Activated T-cell treated with anti-CD3 and anti-CD28 coated beads, Interleukin-2, amount 50 U/mL, for 1 hour (primary cell): ENCODE measurements around the gene ALS2.
A peak's percentile ranks its signal among the peaks of the same experiment; 100 is the strongest.
"Not testable (repeated sequence)": the region's sequence is repeated elsewhere in the genome, so short reads cannot be mapped to it uniquely, and the experiment has no call there.

Experiments
- DNase-seq: peaks from one replicate; pipeline ENCODE4 v3.0.0-alpha.2; 2020

ALS2 gene

DNA sequence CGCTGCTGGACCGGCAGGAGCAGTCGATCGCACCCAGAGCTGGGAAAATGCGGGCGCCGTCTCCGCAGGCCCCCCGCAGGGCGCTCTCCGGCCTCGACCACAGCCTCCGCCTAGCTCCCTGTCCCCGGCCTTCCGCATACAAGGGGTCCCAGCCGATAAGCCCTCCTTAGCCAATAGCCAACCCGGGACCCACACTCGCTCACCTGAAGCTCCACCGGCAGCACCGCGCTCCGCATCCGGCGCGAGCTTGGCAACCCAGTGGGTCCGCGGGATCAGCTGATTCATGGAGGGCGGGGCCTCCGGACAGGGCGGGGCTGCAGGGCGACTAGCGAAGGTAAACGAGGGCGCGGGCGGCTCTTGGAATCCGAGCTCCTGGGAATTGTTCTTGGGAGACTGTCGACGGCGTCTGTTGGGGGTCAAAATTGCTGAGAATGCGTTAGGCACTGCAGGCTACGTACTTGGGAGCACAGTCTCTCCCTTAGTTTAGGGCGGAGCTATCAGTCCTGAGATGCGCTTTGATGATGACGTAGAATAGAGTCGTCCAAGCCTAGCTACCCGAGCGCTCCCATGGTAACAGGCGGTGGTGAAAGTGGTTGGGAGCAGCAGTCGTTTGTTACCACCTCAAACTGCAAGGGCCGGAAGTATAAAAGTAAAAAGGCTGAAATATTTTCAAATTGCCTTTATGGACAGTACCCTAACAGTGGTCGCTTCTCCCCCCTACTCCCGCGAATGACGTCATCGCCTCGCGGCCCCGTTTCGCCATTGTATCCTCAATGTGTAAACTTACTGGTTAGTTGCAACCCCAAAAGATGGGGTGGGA lies at the start of gene ALS2:
ALS2 (minus strand) TSS at position 260 of the 820 bp plus-strand sequence. CDS start 12,048 bp downstream, outside the sequence.
- peak; percentile 95 for DNase-seq

DNA sequence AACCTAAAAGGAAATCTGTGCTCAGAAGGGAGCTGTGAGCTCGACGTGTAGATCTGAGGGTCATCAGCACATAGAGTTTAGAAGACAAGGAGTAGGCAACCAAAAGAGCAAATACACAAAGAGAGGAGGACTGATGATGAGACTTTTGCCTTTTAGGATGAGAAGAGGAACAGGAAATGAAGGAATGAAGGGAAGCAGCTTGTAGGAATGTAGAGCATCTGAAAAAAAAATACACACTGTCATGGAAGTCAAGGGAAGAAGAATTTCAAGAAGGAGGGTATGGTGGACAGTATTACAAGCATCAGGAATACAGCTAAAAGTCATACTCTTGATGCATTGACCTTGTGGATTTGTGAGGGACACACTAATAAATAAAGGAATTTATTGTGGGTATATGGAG lies 47.5 kb upstream of the ALS2 start:
- DNase-seq = no peak

GRCh38 chr2:201827621-201828020 lies 46.9 kb upstream of the ALS2 start:
- DNase-seq = no peak

DNA sequence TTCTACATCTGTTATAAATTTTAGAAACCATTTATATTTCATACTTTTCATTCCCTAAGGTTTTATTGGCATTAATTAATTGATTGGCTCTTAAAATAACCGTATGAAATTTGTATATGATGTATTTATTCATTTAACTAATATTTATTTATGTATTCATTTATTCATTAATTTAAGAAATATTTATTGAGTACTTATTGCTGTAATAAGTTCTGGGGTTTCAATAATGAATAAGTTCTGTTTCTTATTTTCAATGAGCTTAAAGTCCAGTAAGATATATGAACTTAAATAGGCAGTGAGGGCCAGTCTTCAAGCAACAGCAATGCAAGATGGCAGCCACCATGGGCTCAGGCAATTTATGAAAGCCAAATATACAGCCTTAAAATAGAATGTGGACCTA lies 43.5 kb upstream of the ALS2 start:
- no peak for DNase-seq

DNA sequence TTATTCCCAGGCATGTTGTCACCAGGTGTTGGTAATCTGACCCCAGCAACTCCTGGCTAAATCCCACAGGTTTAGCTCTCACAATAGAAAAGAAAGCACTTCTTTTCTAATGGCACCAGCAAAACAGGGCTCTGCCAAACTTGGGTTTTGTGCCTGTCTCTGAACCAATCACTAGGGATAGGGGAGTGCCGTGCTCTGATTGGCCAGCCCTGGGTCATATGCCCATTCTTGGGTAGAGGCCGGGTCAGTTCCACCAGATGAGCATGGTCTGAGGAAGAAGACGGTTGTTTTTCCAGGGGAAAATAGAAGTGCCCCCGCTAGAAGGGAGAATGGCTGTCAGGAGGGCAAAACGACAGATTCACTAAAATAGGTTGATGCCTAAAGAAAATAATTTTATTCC lies 40.3 kb upstream of the ALS2 start:
- no peak for DNase-seq

GRCh38 chr2:201820383-201821007 lies 39.8 kb upstream of the ALS2 start:
- DNase-seq = no peak

DNA sequence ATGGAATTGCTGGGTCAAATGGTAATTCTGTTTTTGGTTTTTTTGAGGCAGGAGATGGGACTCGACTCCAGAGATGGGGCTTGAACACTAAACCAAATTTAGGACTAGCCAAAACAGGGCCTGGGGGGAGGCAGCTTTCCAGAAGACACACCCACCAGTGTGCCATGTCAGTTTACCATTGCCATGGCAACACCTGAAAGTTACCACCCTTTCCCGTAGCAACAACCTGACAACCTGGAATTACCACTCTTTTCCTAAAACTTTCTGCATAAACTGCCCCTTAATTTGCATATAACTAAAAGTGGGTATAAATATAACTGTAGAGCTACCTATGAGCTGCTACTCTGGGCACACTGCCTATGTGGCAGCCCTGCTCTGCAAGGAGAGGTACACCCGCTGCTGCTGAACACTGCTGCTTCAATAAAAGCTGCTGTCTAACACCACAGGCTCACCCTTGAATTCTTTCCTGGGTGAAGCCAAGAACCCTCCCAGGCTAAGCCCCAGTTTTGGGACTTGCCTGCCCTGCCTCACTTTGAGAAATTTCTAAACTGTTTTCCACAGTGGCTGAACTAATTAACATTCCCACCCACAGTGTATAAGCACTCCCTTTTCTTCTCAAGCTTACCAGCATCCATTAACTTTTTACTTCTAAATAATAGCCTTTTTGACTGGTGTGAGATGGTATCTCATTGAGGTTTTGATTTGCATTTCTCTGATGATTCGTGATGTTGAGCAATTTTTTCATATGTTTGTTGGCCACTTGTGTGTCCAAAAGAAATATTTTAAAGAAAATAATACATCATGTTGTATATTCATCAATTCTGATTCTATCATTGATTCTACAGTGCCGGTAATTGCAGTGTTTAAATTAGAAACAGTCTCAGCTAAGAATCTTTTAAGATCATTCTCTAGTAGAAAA lies 36.2 kb upstream of the ALS2 start:
- no peak for DNase-seq

GRCh38 chr2:201813996-201814760 lies 33.4 kb upstream of the ALS2 start:
- DNase-seq = no peak

DNA sequence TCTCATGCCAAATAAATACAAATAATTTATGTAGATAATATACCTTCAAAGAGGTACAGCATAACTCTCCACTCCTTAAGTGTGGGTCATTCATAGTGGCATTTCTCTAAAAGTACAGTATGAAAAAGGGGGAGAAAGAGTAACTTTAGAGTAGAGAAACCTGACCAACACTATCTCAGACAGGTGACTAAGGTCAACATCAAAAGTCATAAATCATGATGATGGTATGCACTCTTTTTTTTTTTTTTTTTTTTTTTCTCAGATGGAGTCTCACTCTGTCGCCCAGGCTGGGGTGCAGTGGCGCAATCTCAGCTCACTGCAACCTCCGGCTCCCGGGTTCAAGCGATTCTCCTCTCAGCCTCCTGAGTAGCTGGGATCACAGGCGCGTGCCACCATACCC lies 29.9 kb upstream of the ALS2 start:
- not testable (repeated sequence) for DNase-seq

DNA sequence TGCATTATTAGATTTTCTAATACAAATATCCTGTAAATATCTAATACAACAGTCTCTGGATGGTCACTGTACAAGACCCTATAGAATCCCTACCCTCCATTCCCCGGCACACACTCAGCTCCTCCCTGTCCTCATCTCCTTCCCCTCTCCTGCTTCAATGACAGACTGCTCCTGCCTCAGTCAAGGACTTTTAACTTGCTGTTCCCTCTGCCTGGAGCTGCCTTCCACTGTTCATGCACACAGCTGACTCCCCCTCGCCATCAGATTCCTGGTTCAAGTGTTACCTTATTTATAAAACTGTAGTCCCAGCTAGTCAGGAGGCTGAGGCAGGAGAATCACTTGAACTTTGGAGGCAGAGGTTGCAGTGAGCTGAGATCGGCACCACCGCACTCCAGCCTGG lies 28.9 kb upstream of the ALS2 start:
- no peak for DNase-seq

- DNase-seq = no peak
Observed at GRCh38 chr2:201808027-201808426, 27.3 kb upstream of the ALS2 start.

GRCh38 chr2:201807452-201807999 lies 26.8 kb upstream of the ALS2 start:
- DNase-seq = no peak

DNA sequence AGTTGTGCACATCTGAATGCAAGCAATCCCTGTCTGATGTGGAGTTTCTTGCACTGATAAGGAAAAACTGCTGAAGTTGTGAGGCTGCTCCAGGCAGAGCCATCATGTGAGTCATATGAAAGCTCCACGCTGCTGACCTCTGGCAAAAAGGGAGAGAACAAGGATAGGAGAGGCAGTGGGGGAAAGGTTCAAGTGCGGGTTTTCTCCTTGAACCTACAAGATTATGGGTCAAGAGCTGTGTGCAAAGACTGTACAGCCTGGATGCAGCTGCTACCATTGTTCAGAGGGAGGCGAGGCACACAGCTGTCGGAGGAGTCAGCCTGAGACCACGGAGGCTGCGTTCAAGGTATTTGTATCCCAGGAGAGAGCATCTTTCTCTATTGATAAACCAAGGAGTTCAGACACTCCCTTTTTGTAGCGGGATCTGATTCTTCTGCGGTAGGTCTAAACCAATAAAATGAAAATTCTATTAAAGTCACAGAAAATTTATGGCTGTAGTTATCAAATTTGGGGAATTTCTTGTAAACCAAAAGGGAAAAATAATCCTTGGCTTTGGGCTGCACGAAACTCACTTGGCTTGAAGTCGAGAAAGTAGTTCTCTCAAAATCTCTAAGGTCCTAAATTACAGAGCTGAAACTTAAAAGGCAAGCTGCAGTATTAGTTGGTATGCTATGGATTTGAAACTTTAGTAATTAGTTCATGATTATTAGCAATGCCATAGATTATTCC lies 25.9 kb upstream of the ALS2 start, which contains the start of gene CDK15:
CDK15 (plus strand) TSS at position 96 of the 729 bp plus-strand sequence; CDS start at position 224, 128 bp downstream.
- no peak for DNase-seq

GRCh38 chr2:201798914-201799285 lies 18.2 kb upstream of the ALS2 start:
- DNase-seq = not testable (repeated sequence)

GRCh38 chr2:201798252-201798913 lies 17.6 kb upstream of the ALS2 start:
- no peak for DNase-seq

DNA sequence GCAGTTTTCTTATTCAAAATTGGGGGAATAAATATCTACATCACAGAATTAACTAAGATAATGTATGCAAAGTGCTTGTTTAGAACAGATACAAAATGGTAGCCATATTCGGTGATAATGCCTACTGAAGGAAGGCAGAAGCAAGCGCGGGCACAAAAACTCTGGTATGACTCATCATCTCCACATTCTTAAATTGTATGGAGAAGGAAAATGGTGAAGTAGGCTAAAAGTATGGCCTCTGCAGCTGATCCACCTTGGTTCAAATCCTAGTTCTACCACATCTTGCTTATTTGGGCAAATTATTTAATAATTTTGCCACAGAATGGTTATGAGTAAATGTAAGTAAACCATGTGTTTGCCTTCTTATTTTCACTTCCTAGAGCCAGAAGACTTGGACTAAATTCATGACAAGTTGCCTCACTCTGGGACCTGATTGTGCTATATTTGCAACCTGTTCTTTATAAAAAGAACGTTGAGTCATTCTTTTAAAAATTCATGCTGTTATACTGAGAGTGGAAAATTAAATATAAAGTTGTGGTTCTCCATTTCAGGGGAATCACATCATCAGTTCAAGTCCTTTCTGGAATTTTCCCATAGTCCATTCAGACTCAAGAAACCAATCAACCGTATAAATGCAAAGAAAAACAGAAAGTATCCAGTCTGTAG lies 16.6 kb upstream of the ALS2 start:
- DNase-seq = no peak

DNA sequence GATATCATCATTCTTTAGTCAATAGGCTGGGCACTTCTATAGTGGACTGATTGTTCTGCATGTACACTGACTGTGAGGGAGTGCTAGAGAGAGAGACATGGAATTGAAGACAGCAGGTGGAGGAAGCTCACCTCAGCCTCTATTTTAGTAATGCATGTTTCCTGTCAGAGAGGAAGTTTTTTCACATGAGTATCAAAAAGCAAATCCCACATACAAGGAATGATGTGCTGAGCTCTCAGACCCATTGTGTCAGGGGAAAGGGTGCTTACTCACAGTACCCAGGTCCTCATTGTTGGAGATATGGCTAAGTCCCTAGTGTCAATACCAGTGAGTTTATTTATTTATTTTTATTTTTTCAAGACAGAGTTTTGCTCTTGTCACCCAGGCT lies 15.7 kb upstream of the ALS2 start:
- no peak for DNase-seq

DNA sequence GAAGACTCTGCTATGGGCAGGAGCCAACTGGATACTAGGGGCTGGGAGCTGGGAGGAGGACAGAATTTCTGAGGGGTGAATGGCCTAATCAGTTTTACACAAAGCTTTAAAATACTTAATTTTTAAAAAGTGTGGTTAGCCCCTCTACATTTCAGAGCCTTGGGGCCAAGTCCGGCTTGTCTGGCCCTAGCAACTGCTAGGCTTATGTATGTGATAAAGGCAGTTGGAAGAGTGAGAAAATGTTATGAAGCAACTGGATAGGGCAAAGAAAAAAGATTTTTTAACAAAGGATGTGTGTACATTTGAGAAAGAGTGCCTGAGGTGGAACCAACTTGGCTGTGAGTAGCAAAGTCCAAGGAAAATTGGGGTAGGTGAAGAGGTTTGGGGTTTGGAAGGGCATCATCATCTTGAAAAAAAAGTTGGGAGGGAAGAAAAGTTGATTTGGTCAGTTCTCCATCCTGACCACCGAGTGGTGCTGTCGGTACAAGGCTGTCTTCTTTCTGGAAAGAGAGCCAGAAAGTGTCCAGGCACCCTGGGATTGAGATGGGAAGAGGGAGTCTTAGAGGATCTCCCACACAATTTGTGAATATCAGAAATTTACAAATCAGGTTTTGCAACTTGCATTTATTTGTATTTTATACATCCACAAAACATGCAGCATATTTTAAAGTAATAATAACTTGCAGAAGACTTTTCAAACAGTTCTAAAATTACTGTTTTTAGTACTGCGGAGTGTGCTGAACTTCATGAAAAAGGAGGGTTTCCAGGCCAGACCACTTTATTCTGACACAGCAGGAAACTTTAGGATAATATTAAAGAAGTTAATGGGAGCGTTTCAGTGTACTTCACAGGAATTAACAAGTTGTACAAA lies 15.1 kb upstream of the ALS2 start:
- no peak for DNase-seq

DNA sequence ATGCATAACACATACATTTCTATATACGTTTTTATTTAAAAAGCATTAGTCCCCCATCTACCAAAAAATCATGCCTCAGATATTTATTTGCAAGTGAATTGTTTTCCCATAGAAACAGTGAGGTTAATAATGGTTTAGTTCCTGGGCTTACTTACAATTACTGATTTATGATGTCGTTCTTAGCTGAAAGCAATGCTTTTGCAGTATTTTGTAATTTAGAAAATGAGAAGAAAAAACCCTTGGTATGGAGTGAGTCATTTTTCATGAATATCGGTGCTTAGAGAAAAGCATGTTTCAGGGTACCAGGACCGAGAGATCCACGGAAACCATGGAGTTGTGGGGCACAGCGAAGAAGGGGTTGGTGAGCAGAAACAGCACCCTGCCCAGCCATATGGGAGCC lies 13.6 kb upstream of the ALS2 start:
- DNase-seq = no peak
